HT-29 (cell line): Measurements from ENCODE around the gene NEK9. TPM values are rescaled to one million over a fixed set of nuclear protein-coding genes. Genes with fewer than 3 reads are reported as not detected.
"Not testable (repeated sequence)": the region's sequence is repeated elsewhere in the genome, so short reads cannot be mapped to it uniquely, and the experiment has no call there.

Experiments
- DNase-seq: peaks from one replicate; pipeline ENCODE4 v3.0.0-alpha.2; 2015; ENCODE audit warnings: low spot score
- total RNA-seq: library from RNA; depleted of rRNA; stranded (reverse); fragments of >200 nt; shearing (Covaris generic); gene quantifications from 2 replicates; pipeline ENCODE4 v1.2.3, GENCODE V29; 2014; rRNA removed

The NEK9 gene
- 24.7 and 45.7 TPM in 2 replicates for total RNA-seq

GRCh38 chr14:75126679-75127473 lies at the start of gene NEK9:
TSS of gene NEK9 (minus strand) at chr14:75127048. CDS start at chr14:75126921, 127 bp downstream.
- DNase-seq: peak; percentile 85

GRCh38 chr14:75176142-75176820 lies 49.4 kb upstream of the NEK9 start, which contains the start of gene TMED10:
TSS of gene TMED10 (minus strand) at chr14:75176612. CDS start at chr14:75176579, 33 bp downstream.
- peak; percentile 92 for DNase-seq

- no peak for DNase-seq
These were observed 48.9 kb upstream of the NEK9 start for GRCh38 chr14:75175677-75176141.

GRCh38 chr14:75174066-75174465 lies 47.2 kb upstream of the NEK9 start:
- no peak for DNase-seq

- no peak for DNase-seq
These were observed 43.9 kb upstream of the NEK9 start for GRCh38 chr14:75170772-75171171.

GRCh38 chr14:75168586-75169335 lies 41.9 kb upstream of the NEK9 start:
- no peak for DNase-seq

GRCh38 chr14:75167325-75167724 lies 40.5 kb upstream of the NEK9 start:
- DNase-seq: no peak

GRCh38 chr14:75165586-75166391 lies 38.9 kb upstream of the NEK9 start:
- DNase-seq: no peak

- DNase-seq: no peak
These were observed 38.0 kb upstream of the NEK9 start for GRCh38 chr14:75164809-75165208.

- no peak for DNase-seq
These were observed 36.8 kb upstream of the NEK9 start for GRCh38 chr14:75163677-75164076.

- DNase-seq: no peak
These were observed 35.8 kb upstream of the NEK9 start for GRCh38 chr14:75162631-75163030.

- no peak for DNase-seq
These were observed 32.2 kb upstream of the NEK9 start for GRCh38 chr14:75158843-75159614.

GRCh38 chr14:75156901-75157300 lies 30.1 kb upstream of the NEK9 start:
- DNase-seq: peak; percentile 41

- DNase-seq: no peak
These were observed 29.3 kb upstream of the NEK9 start for GRCh38 chr14:75156111-75156510.

GRCh38 chr14:75155169-75155568 lies 28.3 kb upstream of the NEK9 start:
- no peak for DNase-seq

- no peak for DNase-seq
These were observed 26.4 kb upstream of the NEK9 start for GRCh38 chr14:75153295-75153694.

GRCh38 chr14:75151851-75152250 lies 25.0 kb upstream of the NEK9 start:
- DNase-seq: no peak

GRCh38 chr14:75150637-75151036 lies 23.8 kb upstream of the NEK9 start:
- not testable (repeated sequence) for DNase-seq

GRCh38 chr14:75150150-75150549 lies 23.3 kb upstream of the NEK9 start:
- no peak for DNase-seq

GRCh38 chr14:75147423-75148071 lies 20.7 kb upstream of the NEK9 start:
- peak; percentile 78 for DNase-seq
